HG02798 (cell line): ENCODE data around the gene ABCG1.
"Not testable (repeated sequence)": the region's sequence is repeated elsewhere in the genome, so short reads cannot be mapped to it uniquely, and the experiment has no call there.

Source experiments
- ATAC-seq: cut with Tn5 transposase; IDR thresholded peaks from one replicate; pipeline ENCODE4 v1.9.1; 2021; ENCODE audit warnings: mild to moderate bottlenecking; ENCODE audit not compliant: unreplicated experiment, poor library complexity

The ABCG1 gene

GRCh38 chr21:42285569-42286245, 66.8 kb downstream of the ABCG1 start:
- ATAC-seq = peak; percentile 16

GRCh38 chr21:42286416-42286815, 67.5 kb downstream of the ABCG1 start:
- peak; percentile 49 for ATAC-seq

- no peak for ATAC-seq
These were observed 68.5 kb downstream of the ABCG1 start for GRCh38 chr21:42287193-42288083.

GRCh38 chr21:42288962-42289361, 70.0 kb downstream of the ABCG1 start:
- ATAC-seq = no peak

- no peak for ATAC-seq
These were observed 71.0 kb downstream of the ABCG1 start for GRCh38 chr21:42289926-42290325.

- ATAC-seq = no peak
These were observed 71.6 kb downstream of the ABCG1 start for GRCh38 chr21:42290505-42290904.

GRCh38 chr21:42291003-42291750, 72.2 kb downstream of the ABCG1 start:
- no peak for ATAC-seq

GRCh38 chr21:42291751-42292562, 73.0 kb downstream of the ABCG1 start:
- no peak for ATAC-seq

- not testable (repeated sequence) for ATAC-seq
These were observed 73.7 kb downstream of the ABCG1 start for GRCh38 chr21:42292563-42293142.

DNA sequence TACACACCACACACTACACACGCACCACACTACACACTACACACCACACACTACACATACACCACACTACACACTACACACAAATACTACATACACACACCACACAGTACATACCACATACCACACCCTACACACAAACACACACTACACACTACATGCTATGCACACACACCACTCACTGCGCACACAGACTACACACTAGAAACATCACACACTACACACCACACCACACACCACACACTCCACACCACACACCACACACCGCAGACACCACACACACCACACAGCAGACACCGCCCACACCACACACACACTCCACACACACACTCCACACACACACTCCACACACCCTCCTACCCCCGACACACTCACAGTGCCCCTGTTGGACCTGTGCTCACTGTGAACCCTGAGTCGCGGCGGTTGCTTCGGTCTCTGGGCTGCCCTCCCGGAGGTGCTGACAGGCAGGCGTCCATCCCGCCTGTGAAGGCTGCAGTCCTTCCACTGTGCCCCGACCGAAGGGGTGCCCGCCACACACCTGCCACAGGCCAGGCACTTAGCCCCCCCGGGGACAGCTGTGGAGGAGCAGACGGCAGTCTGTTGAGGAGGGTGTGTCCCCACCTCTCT, 74.8 kb downstream of the ABCG1 start:
- no peak for ATAC-seq

- no peak for ATAC-seq
These were observed 75.4 kb downstream of the ABCG1 start for GRCh38 chr21:42294273-42294880.

DNA sequence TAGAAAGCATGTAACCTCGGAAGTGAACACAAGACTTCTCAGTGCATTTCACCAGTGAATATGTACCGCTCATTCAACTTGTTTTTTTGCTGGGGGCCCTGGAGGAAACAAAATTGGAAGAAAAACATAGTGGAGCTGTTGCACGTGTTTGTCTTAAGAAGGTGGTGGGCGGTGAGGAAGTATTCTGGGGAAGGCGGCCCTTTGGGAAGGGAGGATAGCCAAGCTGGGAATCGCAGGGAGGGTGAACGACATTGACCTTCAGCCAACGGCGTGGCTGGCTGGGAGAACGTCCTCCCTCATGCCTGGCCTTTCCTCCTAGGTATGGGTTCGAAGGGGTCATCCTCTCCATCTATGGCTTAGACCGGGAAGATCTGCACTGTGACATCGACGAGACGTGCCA, 76.9 kb downstream of the ABCG1 start:
- no peak for ATAC-seq

- ATAC-seq = no peak
These were observed 77.6 kb downstream of the ABCG1 start for GRCh38 chr21:42296501-42296900.

- no peak for ATAC-seq
These were observed 78.4 kb downstream of the ABCG1 start for GRCh38 chr21:42297377-42297776.

GRCh38 chr21:42298237-42298636, 79.3 kb downstream of the ABCG1 start:
- no peak for ATAC-seq

DNA sequence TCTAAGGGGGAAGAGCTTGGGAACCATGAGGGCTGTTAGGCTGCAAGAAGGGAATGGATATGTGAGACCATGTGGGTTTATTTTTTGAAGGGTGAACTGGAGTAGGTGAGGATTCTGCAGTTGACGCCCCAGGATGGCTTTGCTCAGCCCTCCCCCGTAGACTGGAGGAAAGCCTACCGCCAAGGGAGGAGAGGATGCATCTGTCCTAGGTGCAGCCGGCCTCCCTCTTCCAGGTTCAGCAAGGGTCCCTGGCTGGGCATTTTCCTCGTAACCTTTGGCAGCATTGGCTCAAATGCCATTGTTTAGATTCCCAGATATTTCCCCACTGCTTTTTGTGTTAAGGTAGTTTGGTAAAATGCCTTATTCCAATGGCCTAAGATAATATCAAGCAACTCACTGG, 79.7 kb downstream of the ABCG1 start:
- no peak for ATAC-seq

GRCh38 chr21:42299324-42300044, 80.5 kb downstream of the ABCG1 start:
- ATAC-seq = no peak

DNA sequence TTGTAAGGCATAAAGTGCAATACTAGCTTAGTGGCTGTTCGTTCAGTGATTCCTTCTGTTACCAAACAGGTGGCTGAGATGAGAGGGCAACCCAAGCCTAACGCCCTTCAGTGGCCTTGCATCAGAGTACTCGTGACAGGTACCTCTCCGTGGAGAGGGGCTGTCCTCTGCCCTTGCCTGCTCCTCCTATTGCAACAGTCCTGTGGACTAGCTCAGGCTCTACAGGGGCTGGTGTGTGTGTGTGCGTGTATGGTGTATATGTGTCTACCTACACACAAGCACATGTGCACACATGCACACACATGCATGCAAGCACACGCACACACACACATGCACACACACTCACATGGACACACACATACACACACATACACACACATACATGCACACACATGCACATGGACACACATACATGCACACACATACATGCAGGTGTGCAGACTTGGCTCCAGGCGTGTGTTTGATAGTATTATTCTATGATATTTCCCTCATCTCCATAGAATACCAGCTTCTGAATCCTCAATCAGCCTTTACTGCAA, 81.2 kb downstream of the ABCG1 start:
- no peak for ATAC-seq
